ENCODE results near the gene PIP5K1B. TPM values are rescaled to one million over a fixed set of nuclear protein-coding genes. Genes with fewer than 3 reads are reported as not detected.

The PIP5K1B gene
- total RNA-seq, 6 donors from 2014 or later = 22.4 to 76.8 (median 47.2) TPM

DNA sequence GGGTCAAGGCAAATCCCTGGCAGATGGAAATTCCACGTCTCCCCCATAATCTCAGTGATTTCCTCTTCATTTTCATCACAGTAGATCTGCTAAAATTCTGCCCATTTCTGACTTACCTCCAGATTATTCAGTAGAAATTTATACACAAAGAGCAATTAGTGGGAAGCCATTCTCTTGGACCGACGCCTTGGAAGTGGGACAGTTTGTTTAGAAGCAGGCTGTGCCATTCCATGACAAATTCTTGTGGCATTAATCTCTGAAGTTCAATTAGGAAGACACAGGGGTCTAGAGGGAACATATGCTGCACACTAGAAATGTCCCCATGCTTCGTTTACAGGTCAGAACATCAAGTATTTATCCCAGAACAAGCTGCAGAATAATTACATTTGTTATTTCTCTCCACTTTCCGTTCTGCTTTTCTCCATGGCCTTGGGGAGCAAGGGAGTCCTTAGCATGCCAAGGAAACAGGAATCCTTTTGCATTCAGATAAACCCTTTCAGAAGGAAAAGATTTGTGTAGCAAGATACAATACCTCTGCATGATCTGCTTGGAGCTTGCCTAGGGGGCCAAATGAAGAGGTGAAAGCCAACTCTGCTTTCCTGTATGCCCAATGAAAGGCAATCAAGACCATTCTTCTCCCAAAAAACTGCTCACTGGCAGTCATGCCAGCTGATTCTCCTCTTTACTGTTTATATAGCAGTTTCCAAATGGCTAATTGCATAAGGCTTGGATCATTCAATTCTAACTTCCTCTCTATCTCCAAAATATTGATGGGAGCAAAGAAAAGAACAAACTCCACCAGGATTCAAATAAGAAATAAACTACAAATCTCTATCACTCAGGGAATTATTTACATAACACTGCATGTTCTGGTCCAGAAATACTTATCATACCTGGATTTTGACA is 311.4 kb downstream of the PIP5K1B start:
- DNase-seq = no peak
- Histone ChIP-seq H3K27ac (no peak overlapping the region), H3K27me3 (no peaks in the 10 kb centered on the region), H3K9me3 (no peaks in the 10 kb centered on the region), H3K36me3 (no peaks in the 10 kb centered on the region), H3K4me1 (no peaks in the 10 kb centered on the region), H3K4me3 (no peak overlapping the region)
- TF ChIP-seq POLR2A (IDR thresholded peaks at IDR 0.05) = no peak
- TF ChIP-seq CTCF (IDR thresholded peaks at IDR 0.05) = no peak
- no peak for TF ChIP-seq POLR2AphosphoS5 (IDR thresholded peaks at IDR 0.05)
- TF ChIP-seq EP300 (IDR thresholded peaks at IDR 0.05) = no peak
- WGBS, 2 donors = 68 to 84% methylated on average over 5 of the region's 5 CpGs
- no peak for ATAC-seq (ENCODE audit: low FRiP score in 2 of 2)

DNA sequence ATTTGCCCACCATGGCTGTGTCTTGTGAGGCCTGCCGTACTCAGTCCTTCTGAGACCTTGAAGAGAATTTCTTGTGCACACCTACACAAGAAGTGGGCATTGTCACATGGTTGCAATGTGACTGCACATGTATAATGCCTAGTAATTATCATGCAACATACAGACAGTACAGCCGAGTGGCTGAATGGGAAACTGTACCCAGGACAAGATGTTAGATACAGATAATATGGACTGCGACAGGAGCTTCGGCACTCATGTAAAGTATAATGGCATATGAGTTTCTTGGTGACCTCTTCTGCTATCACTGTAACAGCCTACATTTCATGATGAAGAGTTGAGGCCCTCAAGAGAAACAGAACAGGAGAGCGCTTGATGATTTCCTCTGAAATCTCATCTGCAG is 313.7 kb downstream of the PIP5K1B start:
- Histone ChIP-seq H3K27me3 (no peaks in the 10 kb centered on the region), H3K27ac (no peak overlapping the region), H3K4me3 (no peak overlapping the region), H3K9me3 (no peaks in the 10 kb centered on the region), H3K4me1 (no peaks in the 10 kb centered on the region), H3K36me3 (no peaks in the 10 kb centered on the region)
- ATAC-seq (ENCODE audit: low FRiP score in 2 of 2) (no peak), DNase-seq (no peak)
- WGBS, 2 donors = 70 to 71% methylated on average over 5 of the region's 5 CpGs
- TF ChIP-seq CTCF (IDR thresholded peaks at IDR 0.05) (no peak), POLR2AphosphoS5 (IDR thresholded peaks at IDR 0.05) (no peak), POLR2A (IDR thresholded peaks at IDR 0.05) (no peak), EP300 (IDR thresholded peaks at IDR 0.05) (no peak)

DNA sequence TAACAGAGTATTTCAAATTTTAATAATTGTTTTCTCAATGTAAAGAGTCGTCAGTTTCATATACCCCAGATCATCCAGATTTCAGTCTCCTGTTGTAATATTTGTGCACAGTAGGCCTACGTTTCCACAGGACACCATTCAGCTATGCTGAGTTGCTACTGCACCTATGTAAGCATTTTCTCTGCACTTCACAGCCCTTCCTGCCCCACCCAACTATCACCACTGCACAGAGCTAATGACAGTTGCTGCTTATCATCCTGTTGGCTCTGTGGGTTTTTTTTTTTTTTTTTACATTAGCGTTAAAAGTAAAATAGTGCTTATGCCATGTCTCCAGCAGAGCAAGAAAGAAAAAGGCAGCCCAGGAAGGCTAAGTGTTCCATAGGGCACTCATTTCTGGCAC is 314.8 kb downstream of the PIP5K1B start:
- H3K9me3 ChIP-seq = no peaks in the 10 kb centered on the region
- no peaks in the 10 kb centered on the region for H3K4me1 ChIP-seq
- H3K27ac ChIP-seq = no peak overlapping the region
- H3K36me3 ChIP-seq = no peaks in the 10 kb centered on the region
- no peak for ATAC-seq (ENCODE audit: low FRiP score in 2 of 2)
- no peaks in the 10 kb centered on the region for H3K27me3 ChIP-seq
- no peak for DNase-seq
- H3K4me3 ChIP-seq = no peak overlapping the region
- 32 to 47% methylated on average over 3 of the region's 3 CpGs for WGBS, 2 donors
- TF ChIP-seq CTCF (IDR thresholded peaks at IDR 0.05) (no peak), POLR2AphosphoS5 (IDR thresholded peaks at IDR 0.05) (no peak), POLR2A (IDR thresholded peaks at IDR 0.05) (no peak), EP300 (IDR thresholded peaks at IDR 0.05) (no peak)

DNA sequence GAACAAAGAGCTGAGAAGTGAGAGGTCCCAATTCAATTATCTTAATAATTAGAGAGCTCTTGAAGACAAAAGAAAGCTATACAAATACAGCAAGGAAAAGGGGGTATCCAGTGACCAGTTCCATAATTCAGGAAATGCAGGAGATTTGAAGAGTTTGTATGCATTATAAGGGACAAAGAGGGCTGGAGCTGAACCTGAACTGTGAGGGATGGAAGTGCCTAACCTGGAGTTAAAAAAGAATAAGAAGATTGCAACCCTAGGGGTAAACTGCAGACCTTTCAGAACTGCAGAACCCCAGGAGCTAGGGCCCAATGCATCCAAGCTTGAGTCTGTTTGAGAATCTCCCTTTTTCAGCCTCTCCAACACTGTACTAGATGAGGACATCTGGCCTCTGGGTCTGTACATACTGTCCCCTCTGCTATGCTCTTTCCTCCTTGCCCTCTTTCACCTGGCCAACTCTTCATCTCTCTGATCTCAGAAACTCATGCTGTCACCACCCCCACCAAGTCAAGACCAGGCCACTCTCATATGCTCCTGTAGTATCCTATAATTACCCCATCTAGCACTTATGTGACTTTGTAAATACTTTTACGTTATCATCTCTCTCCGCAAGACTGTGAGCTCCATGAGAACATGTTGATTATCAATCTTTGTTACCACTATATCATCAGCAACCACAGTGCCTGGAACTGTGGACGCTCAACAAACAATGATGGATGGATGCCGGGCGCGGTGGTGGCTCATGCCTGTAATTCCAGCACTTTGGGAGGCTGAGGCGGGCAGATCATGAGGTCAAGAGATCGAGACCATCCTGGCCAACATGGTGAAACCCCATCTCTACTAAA is 315.5 kb downstream of the PIP5K1B start:
- TF ChIP-seq CTCF (IDR thresholded peaks at IDR 0.05) (no peak), POLR2AphosphoS5 (IDR thresholded peaks at IDR 0.05) (no peak), EP300 (IDR thresholded peaks at IDR 0.05) (no peak), POLR2A (IDR thresholded peaks at IDR 0.05) (no peak)
- 93 to 94% methylated on average over 8 of the region's 8 CpGs for WGBS, 2 donors
- Histone ChIP-seq H3K4me1 (no peaks in the 10 kb centered on the region), H3K27ac (no peak overlapping the region), H3K36me3 (no peaks in the 10 kb centered on the region), H3K27me3 (no peaks in the 10 kb centered on the region), H3K4me3 (no peak overlapping the region), H3K9me3 (no peaks in the 10 kb centered on the region)
- DNase-seq (no peak), ATAC-seq (ENCODE audit: low FRiP score in 2 of 2) (no peak)
